Measurements from ENCODE around the gene RHEBL1. TPM values are rescaled to one million over a fixed set of nuclear protein-coding genes. Genes with fewer than 3 reads are reported as not detected.

The RHEBL1 gene
- total RNA-seq, 4 donors from 2014 or later = not detected

GRCh38 chr12:49026101-49026500, 43.7 kb downstream of the RHEBL1 start:
- no peaks in the 10 kb centered on the region for H3K4me1 ChIP-seq
- in situ Hi-C loops (cut with MboI; ENCODE audit: low pct_ligation_motif_present in 1 of 4, low pct_unique_long_range_greater_than_20kb in 1 of 4, low sequenced_read_pairs in 3 of 4) (no loop called here), intact Hi-C loops (cut with DNase I; ENCODE audit: low total_unique reads) (no loop called here)
- no peak for TF ChIP-seq POLR2AphosphoS5 (IDR thresholded peaks at IDR 0.05)
- TF ChIP-seq POLR2A (IDR thresholded peaks at IDR 0.05) = no peak
- no peak for TF ChIP-seq CTCF (IDR thresholded peaks at IDR 0.05)
- no peak for TF ChIP-seq EP300 (IDR thresholded peaks at IDR 0.05; ENCODE audit: low read depth)
- WGBS, 2 donors (ENCODE audit: low coverage in 1 of 2) = 92% methylated on average over 21 of the region's 21 CpGs; no CpG with 5 or more reads in 1 of the 2 donors
- H3K36me3 ChIP-seq = peaks cover 0 to 46% (median 16%) of the 10 kb centered on the region in 4 donors
- H3K4me3 ChIP-seq = no peak overlapping the region
- no peaks in the 10 kb centered on the region for H3K27me3 ChIP-seq
- no peaks in the 10 kb centered on the region for H3K9me3 ChIP-seq
- no peak overlapping the region for H3K27ac ChIP-seq
- DNase-seq = peak; percentile 6

GRCh38 chr12:49025463-49025862, 44.3 kb downstream of the RHEBL1 start:
- WGBS, 2 donors (ENCODE audit: low coverage in 1 of 2) = 89% methylated on average over 3 to 4 of the region's 4 CpGs
- TF ChIP-seq POLR2A (IDR thresholded peaks at IDR 0.05) = no peak
- no peak for TF ChIP-seq EP300 (IDR thresholded peaks at IDR 0.05; ENCODE audit: low read depth)
- TF ChIP-seq CTCF (IDR thresholded peaks at IDR 0.05) = no peak
- no peak for TF ChIP-seq POLR2AphosphoS5 (IDR thresholded peaks at IDR 0.05)
- no peaks in the 10 kb centered on the region for H3K4me1 ChIP-seq
- no peak overlapping the region for H3K4me3 ChIP-seq
- no peak overlapping the region for H3K27ac ChIP-seq
- H3K9me3 ChIP-seq = no peaks in the 10 kb centered on the region
- H3K27me3 ChIP-seq = no peaks in the 10 kb centered on the region
- in situ Hi-C loops (cut with MboI; ENCODE audit: low pct_ligation_motif_present in 1 of 4, low pct_unique_long_range_greater_than_20kb in 1 of 4, low sequenced_read_pairs in 3 of 4) (no loop called here), intact Hi-C loops (cut with DNase I; ENCODE audit: low total_unique reads) (no loop called here)
- H3K36me3 ChIP-seq = peaks cover 0 to 46% (median 16%) of the 10 kb centered on the region in 4 donors
- DNase-seq = no peak

- intact Hi-C loops (cut with DNase I; ENCODE audit: low total_unique reads) (no loop called here), in situ Hi-C loops (cut with MboI; ENCODE audit: low pct_ligation_motif_present in 1 of 4, low pct_unique_long_range_greater_than_20kb in 1 of 4, low sequenced_read_pairs in 3 of 4) (no loop called here)
- DNase-seq = peak; percentile 3
- Histone ChIP-seq H3K27ac (no peak overlapping the region), H3K4me3 (no peak overlapping the region), H3K9me3 (no peaks in the 10 kb centered on the region), H3K36me3 (peaks cover 0 to 46% (median 16%) of the 10 kb centered on the region in 4 donors), H3K27me3 (no peaks in the 10 kb centered on the region), H3K4me1 (peaks cover 0 to 2% (median under 1%) of the 10 kb centered on the region in 4 donors)
- 94% methylated on average over 12 of the region's 12 CpGs; no CpG with 5 or more reads in 1 of the 2 donors for WGBS, 2 donors (ENCODE audit: low coverage in 1 of 2)
- no peak for TF ChIP-seq CTCF (IDR thresholded peaks at IDR 0.05)
- no peak for TF ChIP-seq EP300 (IDR thresholded peaks at IDR 0.05; ENCODE audit: low read depth)
- no peak for TF ChIP-seq POLR2AphosphoS5 (IDR thresholded peaks at IDR 0.05)
- no peak for TF ChIP-seq POLR2A (IDR thresholded peaks at IDR 0.05)
These were observed 45.2 kb downstream of the RHEBL1 start for GRCh38 chr12:49024543-49024942.

GRCh38 chr12:49023812-49024211, 46.0 kb downstream of the RHEBL1 start:
- no peak for DNase-seq
- WGBS, 2 donors (ENCODE audit: low coverage in 1 of 2) = 85 to 97% methylated on average over 1 to 2 of the region's 2 CpGs
- H3K4me3 ChIP-seq = no peak overlapping the region
- no peaks in the 10 kb centered on the region for H3K9me3 ChIP-seq
- H3K27ac ChIP-seq = no peak overlapping the region
- intact Hi-C loops (cut with DNase I; ENCODE audit: low total_unique reads) = no loop called here
- in situ Hi-C loops (cut with MboI; ENCODE audit: low pct_ligation_motif_present in 1 of 4, low pct_unique_long_range_greater_than_20kb in 1 of 4, low sequenced_read_pairs in 3 of 4) = no loop called here
- H3K36me3 ChIP-seq = peaks cover 0 to 42% (median 16%) of the 10 kb centered on the region in 4 donors
- TF ChIP-seq POLR2AphosphoS5 (IDR thresholded peaks at IDR 0.05) (no peak), EP300 (IDR thresholded peaks at IDR 0.05; ENCODE audit: low read depth) (no peak), CTCF (IDR thresholded peaks at IDR 0.05) (no peak), POLR2A (IDR thresholded peaks at IDR 0.05) (no peak)
- H3K4me1 ChIP-seq = peaks cover 0 to 9% (median 5%) of the 10 kb centered on the region in 4 donors
- H3K27me3 ChIP-seq = no peaks in the 10 kb centered on the region

Data from transverse colon (tissue), 4 donors.